Pancreas (tissue), 10 donors: ENCODE measurements around the gene YBX2. TPM values are rescaled to one million over a fixed set of nuclear protein-coding genes. Genes with fewer than 3 reads are reported as not detected.
A peak's percentile ranks its signal among the peaks of the same experiment; 100 is the strongest.

ENCODE experiments used
- ATAC-seq, 4 donors: fragments of 200-7000 bp; cut with Tn5 transposase; one replicate each; pipeline versions ENCODE4 v1.8.0 to v1.9.1; 2020; ENCODE audit warnings: mild to moderate bottlenecking in 4 of 4, moderate library complexity in 4 of 4
- DNase-seq, 6 donors: peaks; one replicate each; pipeline ENCODE4 v3.0.0-alpha.2; 2020
- FAIRE-seq: peaks from 2 replicates; lab custom pipeline; 2012; peaks lifted over from hg19 to GRCh38; lab: Jason Lieb, UNC
- H3K27ac ChIP-seq, 4 donors: fragments of 200-600 bp; sonication (generic); 1 replicate in 3 of 4; 2 replicates in 1 of 4; pipeline versions ENCODE4 v1.5.0 to v1.8.0; 2020
- H3K27me3 ChIP-seq, 4 donors: fragments of 200-600 bp; one replicate each; pipeline ENCODE4 v1.8.0; 2021
- H3K36me3 ChIP-seq, 3 donors: fragments of 200-600 bp; sonication (generic) in 1 of 3; one replicate each; pipeline versions ENCODE4 v1.5.0 to v1.8.0; 2020 to 2021
- H3K4me1 ChIP-seq, 3 donors: fragments of 200-600 bp; one replicate each; pipeline ENCODE4 v1.8.0; 2021
- H3K4me3 ChIP-seq, 4 donors: fragments of 200-600 bp; sonication (generic) in 2 of 4; one replicate each; pipeline versions ENCODE4 v1.5.0 to v1.8.0; 2020 to 2021
- H3K9me3 ChIP-seq, 4 donors: fragments of 200-600 bp; one replicate each; pipeline ENCODE4 v1.8.0; 2021
- WGBS, 2 donors: extraction: QIAGEN DNeasy Blood & Tissue Kit; methylation state at CpG; one replicate each; pipeline ENCODE4 v1.1.7; 2013; 5-methylcytosine and 5-hydroxymethylcytosine counted together
- intact Hi-C, 3 donors: fragments of 100-400 bp; cut with DNase I; formaldehyde crosslinking; loops; one replicate each; pipeline versions ENCODE4 v1.11.1 to v1.14.2; 2022
- polyA plus RNA-seq, 2 donors: library from polyadenylated mRNA; stranded (reverse); fragments of 200-250 nt; gene quantifications; one replicate each; pipeline ENCODE4 v1.2.3, GENCODE V29; 2013
- total RNA-seq, 6 donors: library from RNA; stranded (reverse); fragmentation: NEBNext Ultra II Directional in 4 of 6; extraction: Animal tissue kit (Norgen Biotek cat#: 25700) in 4 of 6; gene quantifications; one replicate each; pipeline versions ENCODE4 v1.2.1 to v1.2.4, GENCODE V29; 2021 to 2023
- TF ChIP-seq, protein P1 (sequence below), 4 donors: fragments of 200-600 bp; sonication (generic) in 3 of 4; IDR thresholded peaks; one replicate each; pipeline versions ENCODE4 v1.5.0 to v1.8.0; 2021; ENCODE audit warnings: antibody characterized with exemption in 4 of 4
- donor health status: healthy with polysubstance abuse.
- donor health status: DM: no; HTN: no; CAD: no; lungs with moderate emphysema.
- donor health status: DM: no; HTN: no; CAD: no.
- donor health status: control.
- donor health status: control.
- donor health status: Bipolar disorder and iron deficiency.
- donor health status: DM: yes; HTN: yes; CAD: no.
- donor health status: DM: no; HTN: no; CAD: no.
- donor health status: DM: no; HTN: no; CAD: no.
- donor health status: DM: yes; HTN: yes; CAD: no.

YBX2 gene
- total and polyA plus RNA-seq, 8 donors: 0.12 to 1.2 (median 0.41) TPM

DNA sequence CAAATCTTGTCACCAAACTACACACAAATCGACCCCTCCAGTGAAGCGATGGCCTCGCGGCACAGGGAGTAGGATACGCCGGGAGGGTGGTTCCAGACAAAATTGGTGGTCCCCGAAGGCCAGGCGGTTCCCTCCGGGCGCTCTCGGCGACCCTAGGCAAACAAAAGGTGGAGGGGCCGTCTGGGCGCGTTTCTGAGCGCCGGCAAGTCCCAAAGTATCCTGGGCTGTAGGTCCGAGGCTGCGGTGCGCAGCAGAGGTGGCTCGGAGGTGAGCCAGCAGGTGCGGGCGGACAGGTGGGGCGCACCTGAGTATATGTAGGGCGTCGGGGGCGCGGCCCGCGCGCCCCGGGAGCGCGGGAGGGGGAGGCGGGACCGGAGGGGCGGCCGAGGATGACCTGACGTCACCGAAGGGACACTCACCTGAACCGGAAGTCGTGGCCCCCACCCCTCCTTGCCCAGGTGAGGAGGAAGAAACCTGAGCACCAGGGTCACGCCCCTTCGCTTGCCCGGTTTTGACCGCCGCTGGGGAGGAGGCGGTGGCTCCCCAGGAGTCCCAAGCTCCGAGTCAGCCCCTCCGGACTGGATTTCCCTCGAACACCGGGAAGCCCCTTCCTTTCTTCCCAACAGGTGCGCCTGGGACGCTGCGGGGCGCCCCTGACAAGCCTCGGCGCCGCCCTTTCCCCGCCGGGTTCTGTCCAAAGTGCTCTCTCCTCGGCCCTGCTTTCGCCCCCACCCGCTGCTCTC lies 32.1 kb downstream of the YBX2 start, which contains the start of gene CLDN7:
Gene CLDN7, minus strand, starts transcription at position 287 of the 743 bp plus-strand sequence. CDS start 435 bp downstream, outside the sequence.
- Histone ChIP-seq H3K27ac (peak within 1 kb of the TSS; percentile 97 to 99 (median 98)), H3K4me3 (peak within 1 kb of the TSS; percentile 50 to 83 (median 74)), H3K4me1 (peaks cover 0 to 9% (median 6%) of the 10 kb centered on the region in 3 donors), H3K36me3 (peaks cover 0 to 4% (median 2%) of the 10 kb centered on the region in 3 donors), H3K9me3 (no peaks in the 10 kb centered on the region), H3K27me3 (no peaks in the 10 kb centered on the region)
- WGBS, 2 donors: 1 to 2% methylated on average over 51 to 64 of the region's 64 CpGs
- intact Hi-C loops: loop anchor here in 1 of 3 donors (10.0 kb wide), 1 partner anchor 52 kb away; the partner anchor contains the start of gene GPS2
- ATAC-seq: peak; percentile 79 to 86 (median 84)
- TF ChIP-seq, protein P1, sequence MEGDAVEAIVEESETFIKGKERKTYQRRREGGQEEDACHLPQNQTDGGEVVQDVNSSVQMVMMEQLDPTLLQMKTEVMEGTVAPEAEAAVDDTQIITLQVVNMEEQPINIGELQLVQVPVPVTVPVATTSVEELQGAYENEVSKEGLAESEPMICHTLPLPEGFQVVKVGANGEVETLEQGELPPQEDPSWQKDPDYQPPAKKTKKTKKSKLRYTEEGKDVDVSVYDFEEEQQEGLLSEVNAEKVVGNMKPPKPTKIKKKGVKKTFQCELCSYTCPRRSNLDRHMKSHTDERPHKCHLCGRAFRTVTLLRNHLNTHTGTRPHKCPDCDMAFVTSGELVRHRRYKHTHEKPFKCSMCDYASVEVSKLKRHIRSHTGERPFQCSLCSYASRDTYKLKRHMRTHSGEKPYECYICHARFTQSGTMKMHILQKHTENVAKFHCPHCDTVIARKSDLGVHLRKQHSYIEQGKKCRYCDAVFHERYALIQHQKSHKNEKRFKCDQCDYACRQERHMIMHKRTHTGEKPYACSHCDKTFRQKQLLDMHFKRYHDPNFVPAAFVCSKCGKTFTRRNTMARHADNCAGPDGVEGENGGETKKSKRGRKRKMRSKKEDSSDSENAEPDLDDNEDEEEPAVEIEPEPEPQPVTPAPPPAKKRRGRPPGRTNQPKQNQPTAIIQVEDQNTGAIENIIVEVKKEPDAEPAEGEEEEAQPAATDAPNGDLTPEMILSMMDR (IDR thresholded peaks at IDR 0.05): peak in 1 of 4 donors; percentile 9
- peak; percentile 93 to 97 (median 96) for DNase-seq
- FAIRE-seq: no peak

GRCh38 chr17:7261379-7262191 lies 32.9 kb downstream of the YBX2 start:
- intact Hi-C loops: loop anchor here in 1 of 3 donors (10.0 kb wide), 1 partner anchor 53 kb away; the partner anchor contains the start of gene GPS2
- Histone ChIP-seq H3K36me3 (peaks cover 0 to 10% (median 4%) of the 10 kb centered on the region in 3 donors), H3K27ac (peak overlapping the region; percentile 97 to 99 (median 98)), H3K9me3 (no peaks in the 10 kb centered on the region), H3K4me3 (peak overlapping the region; percentile 50 to 83 (median 74)), H3K4me1 (peaks cover 0 to 9% (median 6%) of the 10 kb centered on the region in 3 donors), H3K27me3 (no peaks in the 10 kb centered on the region)
- FAIRE-seq (no peak), ATAC-seq (peak; percentile 10 to 25 (median 12)), DNase-seq (peak in 5 of 6 donors; percentile 50 to 81 (median 63))
- TF ChIP-seq, protein P1 (IDR thresholded peaks at IDR 0.05): no peak
- WGBS, 2 donors: 3 to 5% methylated on average over 62 to 71 of the region's 71 CpGs

GRCh38 chr17:7260651-7261378 lies 33.6 kb downstream of the YBX2 start:
- peaks cover 0 to 9% (median 6%) of the 10 kb centered on the region in 3 donors for H3K4me1 ChIP-seq
- peaks cover 4 to 10% (median 6%) of the 10 kb centered on the region in 3 donors for H3K36me3 ChIP-seq
- peak; percentile 82 to 94 (median 87) for DNase-seq
- FAIRE-seq: no peak
- peak overlapping the region; percentile 50 to 83 (median 74) for H3K4me3 ChIP-seq
- peak; percentile 64 to 72 (median 70) for ATAC-seq
- no peaks in the 10 kb centered on the region for H3K27me3 ChIP-seq
- intact Hi-C loops: loop anchor here in 1 of 3 donors (10.0 kb wide), 1 partner anchor 54 kb away; the partner anchor contains the start of gene GPS2
- 3% methylated on average over 52 to 54 of the region's 54 CpGs for WGBS, 2 donors
- H3K27ac ChIP-seq: peak overlapping the region; percentile 97 to 99 (median 98)
- TF ChIP-seq, protein P1 (IDR thresholded peaks at IDR 0.05): no peak
- H3K9me3 ChIP-seq: no peaks in the 10 kb centered on the region

GRCh38 chr17:7260151-7260550 lies 34.3 kb downstream of the YBX2 start:
- H3K27ac ChIP-seq: peak overlapping the region; percentile 97 to 99 (median 98)
- H3K36me3 ChIP-seq: peaks cover 4 to 15% (median 6%) of the 10 kb centered on the region in 3 donors
- ATAC-seq: no peak
- FAIRE-seq: no peak
- H3K4me1 ChIP-seq: peaks cover 0 to 9% (median 6%) of the 10 kb centered on the region in 3 donors
- intact Hi-C loops: loop anchor here in 1 of 3 donors (10.0 kb wide), 1 partner anchor 55 kb away; the partner anchor contains the start of gene GPS2
- no peaks in the 10 kb centered on the region for H3K27me3 ChIP-seq
- 59 to 62% methylated on average over 4 of the region's 4 CpGs for WGBS, 2 donors
- peak overlapping the region in 3 of 4 donors; percentile 68 to 83 (median 81) for H3K4me3 ChIP-seq
- TF ChIP-seq, protein P1 (IDR thresholded peaks at IDR 0.05): no peak
- H3K9me3 ChIP-seq: no peaks in the 10 kb centered on the region
- peak in 2 of 6 donors; percentile 50 to 60 for DNase-seq
